T-helper 1 cell treated with Interleukin-12 subunit alpha and Interleukin-12 subunit beta and Interleukin-4 antibody, amounts not matched to agents 30 μg/mL and 1 μg/mL, for 36 hours (primary cell): ENCODE data around the gene ZNF100.
"Not testable (repeated sequence)": the region's sequence is repeated elsewhere in the genome, so short reads cannot be mapped to it uniquely, and the experiment has no call there.

Source experiments
- H3K27ac Mint-ChIP-seq: one replicate; pipeline ENCODE4 v1.8.0; 2021; ENCODE audit warnings: mild to moderate bottlenecking, mixed read lengths
- H3K27me3 Mint-ChIP-seq: one replicate; pipeline ENCODE4 v1.8.0; 2021; ENCODE audit warnings: low read depth, mixed read lengths
- H3K36me3 Mint-ChIP-seq: one replicate; pipeline ENCODE4 v1.8.0; 2021; ENCODE audit warnings: low read depth, mixed read lengths
- H3K4me1 Mint-ChIP-seq: one replicate; pipeline ENCODE4 v1.8.0; 2021; ENCODE audit warnings: low read depth, mixed read lengths
- H3K4me3 Mint-ChIP-seq: one replicate; pipeline ENCODE4 v1.8.0; 2021; ENCODE audit warnings: mild to moderate bottlenecking, moderate library complexity, mixed read lengths
- H3K9me3 Mint-ChIP-seq: one replicate; pipeline ENCODE4 v1.8.0; 2021; ENCODE audit warnings: mixed read lengths

ZNF100 gene

DNA sequence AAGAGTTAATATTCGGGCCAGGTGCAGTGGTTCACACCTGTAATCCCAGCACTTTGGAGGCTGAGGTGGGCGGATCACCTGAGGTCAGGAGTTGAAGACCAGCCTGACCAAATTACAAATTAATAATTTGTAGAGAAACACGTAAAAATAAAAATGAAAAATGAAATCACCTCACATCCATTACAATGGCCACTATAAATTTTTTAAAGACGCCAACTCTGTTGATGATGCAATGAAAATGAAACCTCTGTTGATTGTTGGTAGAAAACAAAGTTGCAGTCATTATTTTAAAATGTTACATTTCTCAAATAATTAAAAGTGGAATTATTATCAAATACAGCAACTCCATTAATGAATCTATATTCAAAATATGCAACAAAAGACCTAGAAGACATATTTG lies 26.8 kb downstream of the ZNF100 start:
- Mint-ChIP-seq H3K4me3 (no peak overlapping the region), H3K36me3 (peaks cover 65% of the 10 kb centered on the region), H3K27me3 (no peaks in the 10 kb centered on the region), H3K9me3 (peaks cover 41% of the 10 kb centered on the region), H3K4me1 (no peaks in the 10 kb centered on the region), H3K27ac (no peak overlapping the region)

DNA sequence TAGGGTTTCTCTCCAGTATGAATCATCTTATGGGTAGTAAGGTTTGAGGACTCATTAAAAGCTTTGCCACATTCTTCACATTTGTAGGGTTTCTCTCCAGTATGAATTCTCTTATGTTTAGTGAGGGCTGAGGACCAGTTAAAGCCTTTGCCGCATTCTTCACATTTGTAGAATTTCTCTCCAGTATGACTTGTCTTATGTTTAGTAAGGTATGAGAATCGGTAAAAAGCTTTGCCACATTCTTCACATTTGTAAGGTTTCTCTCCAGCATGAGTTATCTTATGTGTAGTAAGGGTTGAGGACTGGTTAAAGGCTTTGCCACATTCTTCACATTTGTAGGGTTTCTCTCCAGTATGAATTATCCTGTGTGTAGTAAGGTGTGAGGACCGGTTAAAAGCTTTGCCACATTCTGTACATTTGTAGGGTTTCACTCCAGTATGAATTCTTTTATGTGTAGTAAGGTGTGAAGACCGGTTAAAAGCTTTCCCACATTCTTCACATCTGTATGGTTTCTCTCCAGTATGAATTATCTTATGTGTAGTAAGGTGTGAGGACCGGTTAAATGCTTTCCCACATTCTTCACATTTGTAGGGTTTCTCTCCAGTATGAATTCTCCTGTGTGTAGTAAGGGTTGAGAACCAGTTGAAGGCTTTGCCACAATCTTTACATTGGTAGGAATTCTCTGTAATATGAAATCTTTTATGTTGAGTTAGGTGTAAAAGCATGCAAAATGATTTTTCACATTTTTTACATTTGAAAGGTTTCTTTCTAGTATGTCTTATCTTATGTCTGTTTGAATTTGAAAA lies 40.2 kb downstream of the ZNF100 start:
- H3K4me1 Mint-ChIP-seq, H3K27ac Mint-ChIP-seq, H3K27me3 Mint-ChIP-seq, H3K4me3 Mint-ChIP-seq: not testable (repeated sequence)
- peaks cover 42% of the 10 kb centered on the region for H3K36me3 Mint-ChIP-seq
- H3K9me3 Mint-ChIP-seq, result peaks cover 64% of the 10 kb centered on the region

DNA sequence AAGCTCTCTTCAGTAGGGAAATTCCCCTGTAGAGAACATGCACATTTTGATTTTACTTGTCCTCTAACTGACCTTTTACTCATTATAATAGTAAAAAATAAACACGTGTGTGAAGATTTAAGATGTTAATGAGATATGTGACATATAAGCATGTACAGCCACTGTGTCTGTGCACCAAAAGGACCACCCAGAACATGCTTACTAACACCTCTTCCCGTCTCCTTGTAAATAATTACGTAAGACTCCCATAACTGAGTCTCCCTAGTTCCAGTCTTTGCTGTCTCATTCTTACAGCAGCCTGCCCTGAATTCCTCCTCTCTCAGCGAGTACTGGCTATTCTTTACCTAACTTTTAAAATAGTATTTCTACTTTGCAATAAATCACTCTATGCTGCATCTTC lies 53.6 kb downstream of the ZNF100 start:
- Mint-ChIP-seq H3K4me3 (no peak overlapping the region), H3K36me3 (no peaks in the 10 kb centered on the region), H3K4me1 (no peaks in the 10 kb centered on the region), H3K27me3 (no peaks in the 10 kb centered on the region), H3K9me3 (peaks cover 20% of the 10 kb centered on the region), H3K27ac (no peak overlapping the region)

DNA sequence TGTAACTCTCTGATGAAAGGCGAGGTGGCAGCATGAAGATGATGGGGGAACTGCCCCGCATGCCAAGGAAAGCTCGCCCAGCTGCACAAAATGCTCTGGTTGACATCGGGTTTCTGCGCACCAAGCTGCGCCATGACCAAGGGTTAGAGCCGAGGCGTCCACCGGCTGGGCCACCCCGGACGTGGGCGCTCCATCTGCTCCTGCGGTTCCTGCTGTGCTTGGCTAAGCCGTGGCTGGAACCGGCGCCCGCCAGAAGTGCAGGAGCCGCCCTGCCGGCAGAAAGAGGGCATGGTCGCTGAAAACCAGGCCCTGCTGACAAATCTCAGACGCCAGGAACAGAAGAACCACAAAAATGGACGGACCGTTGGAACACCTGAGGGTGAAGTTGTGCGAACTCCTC lies 57.9 kb downstream of the ZNF100 start:
- Mint-ChIP-seq H3K27ac (no peak overlapping the region), H3K9me3 (peaks cover 27% of the 10 kb centered on the region), H3K27me3 (no peaks in the 10 kb centered on the region), H3K4me3 (no peak overlapping the region), H3K36me3 (no peaks in the 10 kb centered on the region), H3K4me1 (no peaks in the 10 kb centered on the region)

DNA sequence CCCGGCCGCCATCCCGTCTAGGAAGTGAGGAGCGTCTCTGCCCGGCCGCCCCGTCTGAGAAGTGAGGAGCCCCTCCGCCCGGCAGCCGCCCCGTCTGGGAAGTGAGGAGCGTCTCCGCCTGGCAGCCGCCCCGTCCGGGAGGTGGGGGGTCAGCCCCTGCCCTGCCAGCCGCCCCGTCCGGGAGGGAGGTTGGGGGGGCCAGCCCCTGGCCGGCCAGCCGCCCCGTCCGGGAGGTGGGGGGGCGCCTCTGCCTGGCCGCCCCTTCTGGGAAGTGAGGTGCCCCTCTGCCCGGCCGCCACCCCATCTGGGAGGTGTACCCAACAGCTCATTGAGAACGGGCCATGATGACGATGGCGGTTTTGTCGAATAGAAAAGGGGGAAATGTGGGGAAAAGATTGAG lies 59.5 kb downstream of the ZNF100 start:
- H3K9me3 Mint-ChIP-seq, result peaks cover 23% of the 10 kb centered on the region
- not testable (repeated sequence) for H3K4me3 Mint-ChIP-seq, H3K27me3 Mint-ChIP-seq, H3K27ac Mint-ChIP-seq, H3K4me1 Mint-ChIP-seq, H3K36me3 Mint-ChIP-seq

DNA sequence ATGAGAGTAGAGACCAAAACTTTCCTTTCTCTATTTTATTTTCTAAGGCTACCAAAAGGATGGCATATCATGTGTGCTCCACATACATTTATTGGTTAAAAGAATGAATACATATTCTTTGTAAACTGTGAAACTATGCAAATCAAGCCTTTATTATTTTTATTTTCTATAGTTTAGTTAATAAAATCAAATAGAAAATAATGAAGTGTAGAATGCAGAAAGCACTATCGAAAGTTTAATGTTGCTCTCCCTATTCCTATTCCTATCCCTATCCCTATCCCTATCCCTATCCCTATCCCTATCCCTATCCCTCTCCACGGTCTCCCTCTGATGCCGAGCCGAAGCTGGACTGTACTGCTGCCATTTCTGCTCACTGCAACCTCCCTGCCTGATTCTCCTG lies 60.3 kb downstream of the ZNF100 start:
- H3K27me3 Mint-ChIP-seq, result no peaks in the 10 kb centered on the region
- no peaks in the 10 kb centered on the region for H3K36me3 Mint-ChIP-seq
- H3K4me3 Mint-ChIP-seq, result no peak overlapping the region
- H3K4me1 Mint-ChIP-seq, result no peaks in the 10 kb centered on the region
- H3K27ac Mint-ChIP-seq, result no peak overlapping the region
- H3K9me3 Mint-ChIP-seq, result peaks cover 26% of the 10 kb centered on the region

DNA sequence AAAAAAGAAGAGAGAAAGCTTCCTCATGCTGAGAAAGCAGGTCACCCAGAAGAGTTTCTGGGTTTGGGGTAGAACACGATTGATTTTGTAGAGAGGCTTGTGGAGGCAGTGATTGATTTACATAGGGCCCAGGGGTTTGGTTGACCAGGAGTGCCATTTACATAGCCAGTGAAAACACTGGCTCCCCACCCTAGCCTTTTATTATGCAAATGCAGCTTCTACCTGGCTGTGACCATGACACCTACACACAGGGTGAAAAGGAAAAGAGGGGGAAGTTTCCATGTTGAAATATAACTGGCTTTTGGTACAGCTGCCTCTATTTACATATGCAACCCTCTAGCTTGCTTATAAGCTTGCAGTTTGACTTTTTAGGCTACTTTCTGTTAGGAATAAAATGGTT lies 62.0 kb downstream of the ZNF100 start:
- H3K27ac Mint-ChIP-seq, result no peak overlapping the region
- H3K4me1 Mint-ChIP-seq, result no peaks in the 10 kb centered on the region
- no peaks in the 10 kb centered on the region for H3K27me3 Mint-ChIP-seq
- no peak overlapping the region for H3K4me3 Mint-ChIP-seq
- H3K36me3 Mint-ChIP-seq, result no peaks in the 10 kb centered on the region
- peaks cover 26% of the 10 kb centered on the region for H3K9me3 Mint-ChIP-seq

DNA sequence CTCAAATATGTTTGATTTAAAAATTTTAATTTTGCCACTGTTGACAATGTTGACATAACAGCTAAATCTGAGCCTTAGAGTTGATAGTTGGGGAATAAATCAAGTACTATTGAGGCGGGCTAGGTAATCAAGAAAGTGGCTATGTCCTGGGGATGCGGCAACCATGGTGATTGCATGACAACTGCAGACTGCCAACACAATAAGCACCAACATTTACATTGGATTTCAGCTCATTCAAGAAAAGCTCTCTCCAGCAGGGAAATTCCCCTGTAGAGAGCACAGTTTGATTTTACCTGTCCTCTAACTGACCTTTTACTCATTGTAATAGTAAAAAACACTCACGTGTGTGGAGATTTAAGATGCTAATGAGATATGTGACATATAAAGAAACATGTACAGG lies 63.1 kb downstream of the ZNF100 start:
- H3K27me3 Mint-ChIP-seq, result no peaks in the 10 kb centered on the region
- no peak overlapping the region for H3K4me3 Mint-ChIP-seq
- no peak overlapping the region for H3K27ac Mint-ChIP-seq
- no peaks in the 10 kb centered on the region for H3K4me1 Mint-ChIP-seq
- peaks cover 22% of the 10 kb centered on the region for H3K9me3 Mint-ChIP-seq
- no peaks in the 10 kb centered on the region for H3K36me3 Mint-ChIP-seq

DNA sequence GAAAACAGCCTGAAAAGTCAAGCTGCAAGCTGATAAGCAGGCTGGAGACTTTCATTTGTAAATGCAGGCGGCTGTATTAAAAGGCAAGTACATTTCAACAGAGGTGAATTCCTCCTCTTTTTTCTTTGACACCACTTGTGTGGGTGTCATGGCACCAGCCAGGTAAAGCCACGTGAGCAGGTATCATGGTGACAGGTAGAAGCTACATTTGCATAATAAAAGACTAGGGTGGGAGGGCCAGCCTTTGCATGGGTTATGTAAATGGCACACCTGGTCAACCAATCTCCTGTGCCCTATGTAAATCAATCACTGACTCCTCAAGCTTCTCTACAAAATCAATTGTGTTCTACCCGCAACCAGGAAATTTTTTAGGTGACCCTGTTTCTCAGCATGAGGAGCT lies 68.2 kb downstream of the ZNF100 start:
- no peak overlapping the region for H3K27ac Mint-ChIP-seq
- peaks cover 19% of the 10 kb centered on the region for H3K9me3 Mint-ChIP-seq
- H3K4me3 Mint-ChIP-seq, result no peak overlapping the region
- H3K4me1 Mint-ChIP-seq, result no peaks in the 10 kb centered on the region
- no peaks in the 10 kb centered on the region for H3K36me3 Mint-ChIP-seq
- no peaks in the 10 kb centered on the region for H3K27me3 Mint-ChIP-seq

DNA sequence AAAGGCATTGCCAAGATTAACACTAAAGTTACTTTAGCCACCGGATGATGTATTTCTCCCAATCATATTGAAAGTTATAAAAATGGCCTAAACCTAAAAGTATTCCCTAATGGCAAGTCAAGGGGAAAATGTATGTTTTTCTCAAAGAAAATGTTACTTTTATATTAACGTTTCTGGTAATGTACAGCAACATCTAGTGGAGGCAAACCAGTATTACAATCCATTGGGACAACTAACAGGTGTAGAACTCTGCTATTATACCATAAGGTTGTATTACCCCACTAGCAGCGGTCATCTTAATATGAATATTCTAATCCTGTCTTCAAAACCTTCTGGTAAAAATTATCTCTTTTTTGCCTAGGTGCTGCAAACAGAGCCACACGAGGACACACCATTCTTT lies 69.2 kb downstream of the ZNF100 start:
- Mint-ChIP-seq H3K4me3 (no peak overlapping the region), H3K9me3 (peaks cover 19% of the 10 kb centered on the region), H3K27me3 (no peaks in the 10 kb centered on the region), H3K4me1 (no peaks in the 10 kb centered on the region), H3K27ac (no peak overlapping the region), H3K36me3 (no peaks in the 10 kb centered on the region)

DNA sequence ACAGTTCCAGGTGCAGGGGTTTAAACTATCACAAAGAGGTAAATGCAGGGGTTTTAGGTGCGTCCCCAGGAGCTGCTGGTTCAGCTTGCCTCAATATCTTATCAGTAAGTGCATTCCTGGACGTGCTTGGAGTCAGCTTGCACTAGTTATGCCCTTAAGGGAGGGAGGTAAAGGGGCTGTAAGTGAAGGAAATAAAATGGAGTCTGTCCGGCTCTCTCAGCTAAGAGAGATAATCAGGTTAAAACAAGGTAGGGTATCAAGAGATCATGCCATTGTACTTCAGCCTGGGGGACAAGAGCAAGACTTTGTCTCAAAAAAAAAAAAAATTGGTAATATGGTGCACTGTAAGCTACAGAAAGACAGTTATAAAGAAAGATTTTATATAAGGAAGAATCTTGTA lies 69.7 kb downstream of the ZNF100 start:
- Mint-ChIP-seq H3K36me3 (no peaks in the 10 kb centered on the region), H3K4me3 (no peak overlapping the region), H3K27me3 (no peaks in the 10 kb centered on the region), H3K9me3 (peaks cover 19% of the 10 kb centered on the region), H3K4me1 (no peaks in the 10 kb centered on the region), H3K27ac (no peak overlapping the region)

DNA sequence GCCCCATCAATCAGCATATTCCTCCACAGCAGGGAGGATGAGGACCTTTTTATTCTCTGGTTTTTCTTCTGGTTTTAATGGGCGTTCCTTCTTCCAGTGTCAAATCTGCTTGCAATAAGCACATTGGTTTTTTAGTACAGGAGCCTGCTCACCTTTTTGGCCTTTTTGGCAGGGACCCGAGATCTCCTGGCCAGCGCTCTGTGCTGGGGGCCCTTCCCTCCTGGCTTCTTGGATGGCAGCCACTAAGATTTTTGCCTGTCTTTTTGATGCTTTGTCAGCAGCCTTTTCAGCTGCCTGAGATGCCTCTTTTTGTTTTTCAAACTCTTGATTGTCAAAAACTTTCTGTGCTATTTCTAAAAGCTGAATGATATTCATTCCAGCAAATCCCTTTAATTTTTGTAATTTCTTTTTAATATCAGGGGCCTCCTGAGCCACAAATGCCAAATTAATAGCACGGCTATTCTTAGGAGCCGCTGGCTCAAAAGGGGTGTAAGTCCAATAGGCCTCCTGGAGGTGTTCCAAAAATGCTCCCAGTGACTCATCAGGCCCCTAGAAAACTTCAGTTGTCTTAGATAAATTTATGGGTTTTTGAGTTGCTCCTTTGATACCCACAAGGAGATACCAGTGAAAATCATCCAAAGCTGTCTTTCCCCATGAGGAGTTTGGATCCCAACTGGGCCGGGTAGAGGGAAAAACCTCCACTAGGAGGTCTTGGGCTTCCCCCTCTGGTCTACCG lies 73.0 kb downstream of the ZNF100 start:
- H3K36me3 Mint-ChIP-seq, result no peaks in the 10 kb centered on the region
- no peaks in the 10 kb centered on the region for H3K27me3 Mint-ChIP-seq
- H3K9me3 Mint-ChIP-seq, result peaks cover 35% of the 10 kb centered on the region
- H3K27ac Mint-ChIP-seq, result no peak overlapping the region
- no peak overlapping the region for H3K4me3 Mint-ChIP-seq
- H3K4me1 Mint-ChIP-seq, result no peaks in the 10 kb centered on the region

DNA sequence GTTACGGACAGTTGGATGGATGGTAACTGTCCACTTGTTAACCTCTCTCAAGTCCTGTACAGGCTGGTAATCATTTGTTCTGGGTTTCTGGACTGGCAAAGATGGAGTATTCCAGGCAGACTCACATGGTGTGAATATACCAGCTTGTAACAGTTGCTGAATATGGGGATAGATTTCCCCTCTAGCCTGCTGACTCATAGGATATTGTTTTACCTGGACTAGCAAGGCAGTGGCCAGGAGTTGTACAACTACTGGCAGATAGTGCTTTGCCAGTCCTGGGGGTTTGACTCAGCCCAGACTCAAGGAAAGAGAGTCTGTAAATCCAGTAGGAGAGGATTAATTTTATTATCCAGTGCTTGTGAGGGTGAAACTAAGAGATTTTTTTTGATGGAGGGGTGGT lies 74.0 kb downstream of the ZNF100 start:
- Mint-ChIP-seq H3K36me3 (no peaks in the 10 kb centered on the region), H3K27ac (no peak overlapping the region), H3K9me3 (peaks cover 44% of the 10 kb centered on the region), H3K27me3 (no peaks in the 10 kb centered on the region), H3K4me3 (no peak overlapping the region), H3K4me1 (no peaks in the 10 kb centered on the region)

DNA sequence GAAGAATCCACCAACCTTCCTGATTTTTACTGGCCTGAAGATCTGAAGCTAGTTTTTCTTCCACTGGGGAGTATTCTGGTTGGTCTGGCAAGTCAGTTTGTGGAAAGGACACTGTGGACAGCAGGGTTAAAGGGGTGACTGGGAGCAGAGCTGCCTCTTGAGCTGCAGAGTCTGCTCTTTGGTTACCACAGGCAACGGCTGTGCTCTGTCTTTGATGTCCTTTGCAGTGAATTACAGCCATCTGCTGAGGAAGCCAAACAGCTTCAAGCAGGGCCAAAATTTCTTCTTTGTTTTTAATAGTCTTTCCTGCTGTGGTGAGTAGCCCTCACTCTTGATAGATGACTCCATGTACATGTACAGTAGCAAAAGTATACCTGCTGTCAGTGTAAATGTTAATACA lies 75.7 kb downstream of the ZNF100 start:
- no peak overlapping the region for H3K4me3 Mint-ChIP-seq
- H3K4me1 Mint-ChIP-seq, result no peaks in the 10 kb centered on the region
- no peaks in the 10 kb centered on the region for H3K36me3 Mint-ChIP-seq
- H3K9me3 Mint-ChIP-seq, result peaks cover 53% of the 10 kb centered on the region
- H3K27ac Mint-ChIP-seq, result no peak overlapping the region
- no peaks in the 10 kb centered on the region for H3K27me3 Mint-ChIP-seq

DNA sequence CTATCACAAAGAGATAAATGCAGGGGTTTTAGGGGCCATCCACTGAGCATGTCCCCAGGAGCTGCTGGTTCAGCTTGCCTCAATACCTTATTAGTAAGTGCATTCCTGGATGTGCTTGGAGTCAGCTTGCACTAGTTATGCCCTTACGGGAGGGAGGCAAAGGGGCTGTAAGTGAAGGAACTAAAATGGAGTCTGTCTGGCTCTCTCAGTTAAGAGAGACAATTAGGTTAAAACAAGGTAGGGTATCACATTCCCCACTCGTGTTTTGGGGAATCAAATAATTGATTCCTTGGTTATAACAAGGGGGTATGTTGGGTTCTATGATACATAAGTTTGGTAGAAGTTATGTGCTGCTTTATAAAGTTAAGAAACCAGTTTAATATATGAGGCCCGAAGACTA lies 78.9 kb downstream of the ZNF100 start:
- Mint-ChIP-seq H3K27me3 (no peaks in the 10 kb centered on the region), H3K36me3 (no peaks in the 10 kb centered on the region), H3K4me1 (no peaks in the 10 kb centered on the region), H3K4me3 (no peak overlapping the region), H3K27ac (no peak overlapping the region), H3K9me3 (peaks cover 49% of the 10 kb centered on the region)
